Cardiac fibroblast (primary cell): ENCODE data around the gene NTRK3.

Experiments used
- DNase-seq, 2 donors: peaks; one replicate each; pipeline versions ENCODE4 v3.0.0 to v3.0.0-alpha.2; 2010; ENCODE audit warnings: low read depth in 2 of 2
- H3K4me3 ChIP-seq, 2 donors: replicated peaks in 1 of 2; 1 replicate in 1 of 2; 2 replicates in 1 of 2; pipeline ENCODE4 v1.5.1; 2011; ENCODE audit warnings: low read depth in 2 of 2, low read length in 2 of 2, mild to moderate bottlenecking in 2 of 2, moderate library complexity in 1 of 2
- CTCF ChIP-seq: IDR thresholded peaks from one replicate; pipeline ENCODE4 v1.5.1; 2011; ENCODE audit warnings: low read depth, mild to moderate bottlenecking, low read length, inconsistent platforms

Gene NTRK3

GRCh38 chr15:88299497-88299896 lies 43.0 kb upstream of the NTRK3 start:
- TF ChIP-seq CTCF, result no peak
- DNase-seq, result no peak
- no peak overlapping the region for H3K4me3 ChIP-seq

GRCh38 chr15:88288661-88289060 lies 32.1 kb upstream of the NTRK3 start:
- no peak for TF ChIP-seq CTCF
- no peak for DNase-seq
- H3K4me3 ChIP-seq, result no peak overlapping the region

- DNase-seq, result no peak
- H3K4me3 ChIP-seq, result no peak overlapping the region
- TF ChIP-seq CTCF, result no peak
Observed at GRCh38 chr15:88288206-88288605, 31.7 kb upstream of the NTRK3 start.

GRCh38 chr15:88284318-88284998 lies 27.9 kb upstream of the NTRK3 start:
- no peak for DNase-seq
- H3K4me3 ChIP-seq, result no peak overlapping the region
- no peak for TF ChIP-seq CTCF

GRCh38 chr15:88282614-88283013 lies 26.1 kb upstream of the NTRK3 start:
- DNase-seq, result no peak
- H3K4me3 ChIP-seq, result no peak overlapping the region
- no peak for TF ChIP-seq CTCF

- no peak for DNase-seq
- H3K4me3 ChIP-seq, result no peak overlapping the region
- TF ChIP-seq CTCF, result no peak
Observed at GRCh38 chr15:88276821-88277410, 20.4 kb upstream of the NTRK3 start.
